ENCODE results near the gene FBXO24.

DNA sequence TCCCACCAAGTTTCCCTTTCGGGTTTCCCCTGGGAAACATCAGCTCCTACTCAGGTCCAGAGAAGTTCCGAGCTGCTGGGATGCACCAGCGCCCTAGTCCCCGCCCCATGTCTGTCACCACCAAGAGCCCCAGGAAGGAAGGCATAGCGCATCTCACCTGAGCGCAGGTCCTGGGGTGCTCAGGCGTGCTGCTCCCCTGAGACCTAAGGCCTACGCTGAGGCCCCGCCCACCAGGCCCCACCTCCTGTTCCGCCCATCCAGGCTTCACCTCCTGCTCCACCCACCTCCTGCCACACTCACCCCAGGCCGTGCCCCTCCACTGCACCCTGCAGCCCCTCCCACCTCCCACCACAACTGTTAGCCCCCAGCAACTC lies 56.4 kb downstream of the FBXO24 start:
- TF ChIP-seq, protein P1, sequence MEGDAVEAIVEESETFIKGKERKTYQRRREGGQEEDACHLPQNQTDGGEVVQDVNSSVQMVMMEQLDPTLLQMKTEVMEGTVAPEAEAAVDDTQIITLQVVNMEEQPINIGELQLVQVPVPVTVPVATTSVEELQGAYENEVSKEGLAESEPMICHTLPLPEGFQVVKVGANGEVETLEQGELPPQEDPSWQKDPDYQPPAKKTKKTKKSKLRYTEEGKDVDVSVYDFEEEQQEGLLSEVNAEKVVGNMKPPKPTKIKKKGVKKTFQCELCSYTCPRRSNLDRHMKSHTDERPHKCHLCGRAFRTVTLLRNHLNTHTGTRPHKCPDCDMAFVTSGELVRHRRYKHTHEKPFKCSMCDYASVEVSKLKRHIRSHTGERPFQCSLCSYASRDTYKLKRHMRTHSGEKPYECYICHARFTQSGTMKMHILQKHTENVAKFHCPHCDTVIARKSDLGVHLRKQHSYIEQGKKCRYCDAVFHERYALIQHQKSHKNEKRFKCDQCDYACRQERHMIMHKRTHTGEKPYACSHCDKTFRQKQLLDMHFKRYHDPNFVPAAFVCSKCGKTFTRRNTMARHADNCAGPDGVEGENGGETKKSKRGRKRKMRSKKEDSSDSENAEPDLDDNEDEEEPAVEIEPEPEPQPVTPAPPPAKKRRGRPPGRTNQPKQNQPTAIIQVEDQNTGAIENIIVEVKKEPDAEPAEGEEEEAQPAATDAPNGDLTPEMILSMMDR (IDR thresholded peaks at IDR 0.05), result no peak
- no peak for TF ChIP-seq POLR2A (IDR thresholded peaks at IDR 0.05)

All from heart left ventricle (tissue), 13 donors.